Smooth muscle cell (in vitro differentiated cells): ENCODE results near the gene CYP2A7. TPM values are rescaled to one million over a fixed set of nuclear protein-coding genes. Genes with fewer than 3 reads are reported as not detected.
"Not testable (repeated sequence)": the region's sequence is repeated elsewhere in the genome, so short reads cannot be mapped to it uniquely, and the experiment has no call there.

Experiments
- DNase-seq: peaks from one replicate; lab custom pipeline; 2025; ENCODE audit not compliant: unreplicated experiment; lab: John Stamatoyannopoulos, UW
- H2AFZ ChIP-seq: fragments of 200-600 bp; sonication (generic); 2 replicates; pipeline ENCODE4 v1.6.0; 2016; ENCODE audit warnings: antibody characterized with exemption, low read depth, mild to moderate bottlenecking
- H3F3A ChIP-seq: fragments of 200-600 bp; sonication (generic); 2 replicates; pipeline ENCODE4 v1.6.0; 2017; ENCODE audit warnings: antibody characterized with exemption, low read depth
- H3K27ac ChIP-seq: fragments of 200-600 bp; sonication (generic); 2 replicates; pipeline ENCODE4 v1.5.1; 2016; ENCODE audit warnings: low read depth, mild to moderate bottlenecking
- H3K27me3 ChIP-seq: fragments of 200-600 bp; sonication (generic); 2 replicates; pipeline ENCODE4 v1.6.1; 2016; ENCODE audit warnings: low read depth, mild to moderate bottlenecking
- H3K36me3 ChIP-seq: fragments of 200-600 bp; sonication (generic); 2 replicates; pipeline ENCODE4 v1.5.1; 2016; ENCODE audit warnings: low read depth
- H3K4me1 ChIP-seq: fragments of 200-600 bp; sonication (generic); 2 replicates; pipeline ENCODE4 v1.5.1; 2016; ENCODE audit warnings: low read depth
- H3K4me2 ChIP-seq: fragments of 200-600 bp; sonication (generic); 2 replicates; pipeline ENCODE4 v1.6.0; 2016; ENCODE audit warnings: mild to moderate bottlenecking
- H3K4me3 ChIP-seq: fragments of 200-600 bp; sonication (generic); 2 replicates; pipeline ENCODE4 v1.5.1; 2016; ENCODE audit warnings: mild to moderate bottlenecking
- H3K79me2 ChIP-seq: fragments of 200-600 bp; sonication (generic); 2 replicates; pipeline ENCODE4 v1.6.0; 2016; ENCODE audit warnings: low read depth, mild to moderate bottlenecking
- H3K9ac ChIP-seq: fragments of 200-600 bp; sonication (generic); 2 replicates; pipeline ENCODE4 v1.6.0; 2016; ENCODE audit warnings: low read depth
- H3K9me3 ChIP-seq: fragments of 200-600 bp; sonication (generic); replicated peaks from 2 replicates; pipeline ENCODE4 v1.5.1; 2016; ENCODE audit warnings: low read depth
- H4K20me1 ChIP-seq: fragments of 200-600 bp; sonication (generic); 2 replicates; pipeline ENCODE4 v1.6.0; 2016; ENCODE audit warnings: low read depth
- CTCF ChIP-seq: fragments of 200-600 bp; sonication (generic); IDR thresholded peaks from 2 replicates; pipeline ENCODE4 v1.5.1; 2017; ENCODE audit warnings: borderline replicate concordance, mild to moderate bottlenecking, antibody characterized with exemption; ENCODE audit not compliant: insufficient read depth, poor library complexity, severe bottlenecking
- WGBS: methylation state at CpG from one replicate; pipeline ENCODE4 v1.1.7; 2016; ENCODE audit warnings: low lambda C conversion rate; 5-methylcytosine and 5-hydroxymethylcytosine counted together
- polyA plus RNA-seq: library from polyadenylated mRNA; unstranded; fragments of >200 nt; fragmentation: Nextera tagmentation; extraction: Ambion mirVana; gene quantifications from 2 replicates; pipeline ENCODE4 v1.2.1, GENCODE V29; 2016
- total RNA-seq: library from RNA; depleted of rRNA; stranded (reverse); fragments of >200 nt; gene quantifications from 2 replicates; pipeline ENCODE4 v1.2.3, GENCODE V29; 2014

Gene CYP2A7
- total RNA-seq (not detected in 2 replicates), polyA plus RNA-seq (not detected in 2 replicates)

GRCh38 chr19:40882062-40882461 is at the start of gene CYP2A7:
CYP2A7 (minus strand) TSS chr19:40882231; CDS start chr19:40882210, 21 bp downstream.
- WGBS, result 89% methylated on average over 3 of the region's 3 CpGs
- peaks cover 17% of the 10 kb centered on the region for H3K27me3 ChIP-seq
- not testable (repeated sequence) for H3K9me3 ChIP-seq, H4K20me1 ChIP-seq, H3K79me2 ChIP-seq, H3K4me1 ChIP-seq, H3K36me3 ChIP-seq, H3K4me3 ChIP-seq, H3F3A ChIP-seq, H3K4me2 ChIP-seq, H2AFZ ChIP-seq, H3K27ac ChIP-seq, H3K9ac ChIP-seq, DNase-seq

- H3K36me3 ChIP-seq, H3K4me2 ChIP-seq, H3K79me2 ChIP-seq, H3K9me3 ChIP-seq, H2AFZ ChIP-seq, DNase-seq, H3K27me3 ChIP-seq, H3K27ac ChIP-seq, H3K4me3 ChIP-seq, H3K4me1 ChIP-seq, H4K20me1 ChIP-seq, H3F3A ChIP-seq, H3K9ac ChIP-seq: not testable (repeated sequence)
- 94% methylated on average over 2 of the region's 2 CpGs for WGBS
These were observed 48.8 kb upstream of the CYP2A7 start for GRCh38 chr19:40930799-40931198.

- DNase-seq, H3K9ac ChIP-seq, H3F3A ChIP-seq, H2AFZ ChIP-seq, H3K4me3 ChIP-seq, H3K4me2 ChIP-seq, H3K9me3 ChIP-seq, H3K27me3 ChIP-seq, H3K4me1 ChIP-seq, H3K79me2 ChIP-seq, H3K27ac ChIP-seq, H3K36me3 ChIP-seq, H4K20me1 ChIP-seq: not testable (repeated sequence)
- 97% methylated on average over 3 of the region's 3 CpGs for WGBS
These were observed 47.9 kb upstream of the CYP2A7 start for GRCh38 chr19:40929942-40930341.

GRCh38 chr19:40928850-40929249 is 46.8 kb upstream of the CYP2A7 start:
- Histone ChIP-seq H3K9ac (no peak overlapping the region), H4K20me1 (no peaks in the 10 kb centered on the region), H2AFZ (no peak overlapping the region), H3K4me1 (no peaks in the 10 kb centered on the region), H3K4me2 (no peak overlapping the region), H3F3A (no peaks in the 10 kb centered on the region), H3K27ac (no peak overlapping the region), H3K9me3 (no peaks in the 10 kb centered on the region), H3K36me3 (no peaks in the 10 kb centered on the region), H3K27me3 (no peaks in the 10 kb centered on the region), H3K79me2 (no peaks in the 10 kb centered on the region), H3K4me3 (no peak overlapping the region)
- no peak for TF ChIP-seq CTCF
- DNase-seq, result no peak
- 68% methylated on average over 1 of the region's 1 CpG for WGBS

GRCh38 chr19:40927567-40927966 is 45.5 kb upstream of the CYP2A7 start:
- no peak overlapping the region for H3K27ac ChIP-seq
- no peak overlapping the region for H3K4me3 ChIP-seq
- H4K20me1 ChIP-seq, result no peaks in the 10 kb centered on the region
- H2AFZ ChIP-seq, result no peak overlapping the region
- H3K27me3 ChIP-seq, result no peaks in the 10 kb centered on the region
- H3K4me1 ChIP-seq, result no peaks in the 10 kb centered on the region
- H3K79me2 ChIP-seq, result no peaks in the 10 kb centered on the region
- TF ChIP-seq CTCF, result no peak
- no peak overlapping the region for H3K9ac ChIP-seq
- no peak for DNase-seq
- H3F3A ChIP-seq, result peaks cover 2% of the 10 kb centered on the region
- no peak overlapping the region for H3K4me2 ChIP-seq
- no peaks in the 10 kb centered on the region for H3K9me3 ChIP-seq
- 79% methylated on average over 3 of the region's 3 CpGs for WGBS
- no peaks in the 10 kb centered on the region for H3K36me3 ChIP-seq

- H3K27ac ChIP-seq, H2AFZ ChIP-seq, DNase-seq, H3K9ac ChIP-seq, H4K20me1 ChIP-seq, H3K4me1 ChIP-seq, H3K36me3 ChIP-seq, H3K4me3 ChIP-seq, H3K79me2 ChIP-seq, H3K4me2 ChIP-seq, H3K27me3 ChIP-seq, H3K9me3 ChIP-seq: not testable (repeated sequence)
- peaks cover 12% of the 10 kb centered on the region for H3F3A ChIP-seq
- WGBS, result 91% methylated on average over 1 of the region's 1 CpG
These were observed 44.2 kb upstream of the CYP2A7 start for GRCh38 chr19:40926276-40926675.
